MCF 10A (cell line): ENCODE measurements around the gene RCL1. TPM values are rescaled to one million over a fixed set of nuclear protein-coding genes. Genes with fewer than 3 reads are reported as not detected.

ENCODE experiments used
- BruUV-seq: library from RNA; stranded (reverse); fragments of 400-500 nt; replicated peaks from 2 replicates; lab custom pipeline; 2021; lab: Mats Ljungman, UMichigan
- CTCF ChIA-PET: fragments of 300-600 bp; sonication (Branson Sonifier 250); formaldehyde crosslinking; extraction: SDS; loops from one replicate; lab custom pipeline; 2021; ENCODE audit warnings: antibody characterized with exemption, inconsistent platforms; lab: Yijun Ruan, JAX
- POLR2A ChIA-PET: fragments of 300-600, 350-650 bp; sonication (Branson Sonifier 250); formaldehyde crosslinking; extraction: SDS; loops from one replicate; lab custom pipeline; 2020; ENCODE audit warnings: antibody characterized with exemption, inconsistent platforms; lab: Yijun Ruan, JAX
- DNase-seq: peaks from one replicate; pipeline ENCODE4 v3.0.0-alpha.2; 2018; ENCODE audit not compliant: unreplicated experiment
- H3K27ac Mint-ChIP-seq: one replicate; pipeline ENCODE4 v1.8.0; 2022; ENCODE audit warnings: mild to moderate bottlenecking, low read depth, mixed read lengths; ENCODE audit not compliant: unreplicated experiment
- H3K27me3 Mint-ChIP-seq: one replicate; pipeline ENCODE4 v1.8.0; 2022; ENCODE audit warnings: mixed read lengths; ENCODE audit not compliant: insufficient read depth, unreplicated experiment
- H3K36me3 Mint-ChIP-seq: one replicate; pipeline ENCODE4 v1.8.0; 2022; ENCODE audit warnings: mild to moderate bottlenecking, moderate library complexity, mixed read lengths; ENCODE audit not compliant: insufficient read depth, unreplicated experiment
- H3K4me1 Mint-ChIP-seq: one replicate; pipeline ENCODE4 v1.8.0; 2022; ENCODE audit warnings: mixed read lengths; ENCODE audit not compliant: insufficient read depth, unreplicated experiment
- H3K4me3 Mint-ChIP-seq: one replicate; pipeline ENCODE4 v1.8.0; 2022; ENCODE audit warnings: mild to moderate bottlenecking, moderate library complexity, mixed read lengths; ENCODE audit not compliant: unreplicated experiment
- H3K9me3 Mint-ChIP-seq: one replicate; pipeline ENCODE4 v1.8.0; 2022; ENCODE audit warnings: mixed read lengths; ENCODE audit not compliant: unreplicated experiment
- intact Hi-C: fragments of 100-400 bp; cut with micrococcal nuclease; formaldehyde crosslinking; loops from 2 replicates; pipeline ENCODE4 v1.14.1; 2022
- total RNA-seq: library from RNA; stranded (reverse); gene quantifications from 2 replicates; pipeline ENCODE4 v1.2.3, GENCODE V29; 2022
- TF ChIP-seq, protein P1 (sequence below): fragments of 200-600 bp; IDR thresholded peaks from one replicate; pipeline ENCODE4 v1.8.0; 2022; ENCODE audit warnings: antibody characterized with exemption, mild to moderate bottlenecking; ENCODE audit not compliant: unreplicated experiment

Gene RCL1
- total RNA-seq, 1 experiment from 2014 or later = 27.8 TPM

DNA sequence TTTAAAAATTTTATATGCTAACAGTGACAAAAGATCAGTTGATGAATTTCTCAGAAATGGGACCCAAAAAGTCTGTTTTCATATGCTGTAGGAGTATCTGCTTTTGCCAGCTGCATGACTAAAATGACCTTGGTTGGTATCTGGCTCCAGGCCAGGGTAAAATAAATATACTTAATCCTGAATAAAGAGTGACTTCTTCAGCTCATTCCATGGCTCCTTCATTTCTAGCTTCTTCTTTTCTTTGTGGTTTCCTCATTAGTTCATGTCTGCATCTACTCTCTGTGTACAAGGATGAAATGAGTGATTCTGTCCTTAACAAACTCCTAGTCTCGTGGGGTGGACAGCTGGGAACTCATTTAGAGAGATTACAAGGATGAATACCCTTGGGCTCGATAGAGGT lies 36.0 kb downstream of the RCL1 start:
- Mint-ChIP-seq H3K9me3 (no peaks in the 10 kb centered on the region), H3K36me3 (peaks cover 30% of the 10 kb centered on the region), H3K27ac (no peak overlapping the region), H3K4me3 (no peak overlapping the region), H3K4me1 (peaks cover 13% of the 10 kb centered on the region), H3K27me3 (no peaks in the 10 kb centered on the region)
- TF ChIP-seq, protein P1, sequence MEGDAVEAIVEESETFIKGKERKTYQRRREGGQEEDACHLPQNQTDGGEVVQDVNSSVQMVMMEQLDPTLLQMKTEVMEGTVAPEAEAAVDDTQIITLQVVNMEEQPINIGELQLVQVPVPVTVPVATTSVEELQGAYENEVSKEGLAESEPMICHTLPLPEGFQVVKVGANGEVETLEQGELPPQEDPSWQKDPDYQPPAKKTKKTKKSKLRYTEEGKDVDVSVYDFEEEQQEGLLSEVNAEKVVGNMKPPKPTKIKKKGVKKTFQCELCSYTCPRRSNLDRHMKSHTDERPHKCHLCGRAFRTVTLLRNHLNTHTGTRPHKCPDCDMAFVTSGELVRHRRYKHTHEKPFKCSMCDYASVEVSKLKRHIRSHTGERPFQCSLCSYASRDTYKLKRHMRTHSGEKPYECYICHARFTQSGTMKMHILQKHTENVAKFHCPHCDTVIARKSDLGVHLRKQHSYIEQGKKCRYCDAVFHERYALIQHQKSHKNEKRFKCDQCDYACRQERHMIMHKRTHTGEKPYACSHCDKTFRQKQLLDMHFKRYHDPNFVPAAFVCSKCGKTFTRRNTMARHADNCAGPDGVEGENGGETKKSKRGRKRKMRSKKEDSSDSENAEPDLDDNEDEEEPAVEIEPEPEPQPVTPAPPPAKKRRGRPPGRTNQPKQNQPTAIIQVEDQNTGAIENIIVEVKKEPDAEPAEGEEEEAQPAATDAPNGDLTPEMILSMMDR = no peak
- POLR2A ChIA-PET = interaction anchor here (2.1 kb wide), 1 partner anchor 13 kb away, joined by 5 read pairs; no protein-coding TSS in a partner anchor
- BruUV-seq = no TSS peak
- CTCF ChIA-PET = interaction anchor here (0.6 to 2.0 kb wide), 7 partner anchors 23 to 159 kb away, joined by 3 to 9 read pairs (median 6); no protein-coding TSS in a partner anchor
- intact Hi-C loops = no loop called here
- peak; percentile 26 for DNase-seq

DNA sequence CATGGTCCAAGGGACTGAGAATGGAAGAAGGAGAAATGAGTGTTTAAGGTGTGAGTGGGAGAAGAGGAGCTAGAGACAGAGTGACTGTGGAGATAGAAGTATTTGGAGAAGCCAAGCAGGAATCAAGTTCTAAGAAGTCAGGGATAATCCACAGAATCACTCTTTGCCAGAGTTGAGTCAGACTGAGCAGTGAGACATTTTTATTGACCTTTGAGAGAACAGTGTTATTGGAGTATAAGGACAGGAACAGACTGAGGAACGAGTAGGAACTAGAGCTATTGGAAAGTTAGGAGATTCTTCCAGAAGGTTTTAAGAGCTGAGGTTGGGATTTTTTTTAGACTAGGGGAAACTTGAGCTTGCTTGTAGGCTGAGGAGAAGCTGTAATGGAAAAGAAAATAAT lies 37.2 kb downstream of the RCL1 start:
- CTCF ChIA-PET = interaction anchor here (0.9 to 4.1 kb wide), 6 partner anchors 28 to 158 kb away, joined by 3 to 21 read pairs (median 4); no protein-coding TSS in a partner anchor
- peaks cover 35% of the 10 kb centered on the region for H3K36me3 Mint-ChIP-seq
- peaks cover 24% of the 10 kb centered on the region for H3K4me1 Mint-ChIP-seq
- intact Hi-C loops = loop anchor here (5.0 kb wide), 2 partner anchors 38 to 157 kb away; partner anchors contain the start of genes JAK2 and RCL1
- POLR2A ChIA-PET = interaction anchor here (0.9 to 2.1 kb wide), 2 partner anchors 15 to 36 kb away, joined by 3 to 5 read pairs; no protein-coding TSS in a partner anchor
- no peak overlapping the region for H3K4me3 Mint-ChIP-seq
- no peak for DNase-seq
- BruUV-seq = no TSS peak
- no peaks in the 10 kb centered on the region for H3K9me3 Mint-ChIP-seq
- no peaks in the 10 kb centered on the region for H3K27me3 Mint-ChIP-seq
- TF ChIP-seq, protein P1 = no peak
- no peak overlapping the region for H3K27ac Mint-ChIP-seq

DNA sequence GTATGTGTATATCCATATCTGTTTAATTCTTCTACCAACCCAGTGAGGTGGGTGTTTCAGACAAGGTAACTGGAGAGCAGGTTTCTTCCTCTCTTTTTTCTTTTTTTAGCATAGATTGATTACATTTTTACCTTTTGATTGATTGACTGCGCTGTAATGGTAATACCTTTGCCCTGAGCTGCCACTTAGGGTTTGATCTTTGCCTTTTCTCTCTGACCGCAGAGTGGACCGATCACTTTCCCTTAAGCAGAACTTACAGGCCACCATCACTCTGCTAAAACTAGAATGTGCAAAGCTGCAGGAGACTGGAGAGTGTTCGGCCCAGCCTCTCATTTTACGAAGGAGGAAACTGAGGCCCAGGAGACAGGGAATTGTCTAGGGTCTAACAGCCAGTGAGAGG lies 38.0 kb downstream of the RCL1 start:
- no peak overlapping the region for H3K4me3 Mint-ChIP-seq
- H3K9me3 Mint-ChIP-seq = no peaks in the 10 kb centered on the region
- BruUV-seq = no TSS peak
- intact Hi-C loops = loop anchor here (5.0 kb wide), 2 partner anchors 38 to 157 kb away; partner anchors contain the start of genes JAK2 and RCL1
- no peaks in the 10 kb centered on the region for H3K27me3 Mint-ChIP-seq
- H3K36me3 Mint-ChIP-seq = peaks cover 31% of the 10 kb centered on the region
- ChIA-PET CTCF (interaction anchor here (0.6 to 4.1 kb wide), 7 partner anchors 30 to 262 kb away, joined by 3 to 21 read pairs (median 4); no protein-coding TSS in a partner anchor), POLR2A (interaction anchor here (2.1 to 2.3 kb wide), 2 partner anchors 15 to 38 kb away, joined by 5 to 15 read pairs; partner anchors contain the start of gene RCL1)
- no peak overlapping the region for H3K27ac Mint-ChIP-seq
- peaks cover 31% of the 10 kb centered on the region for H3K4me1 Mint-ChIP-seq
- TF ChIP-seq, protein P1 = no peak
- DNase-seq = no peak

DNA sequence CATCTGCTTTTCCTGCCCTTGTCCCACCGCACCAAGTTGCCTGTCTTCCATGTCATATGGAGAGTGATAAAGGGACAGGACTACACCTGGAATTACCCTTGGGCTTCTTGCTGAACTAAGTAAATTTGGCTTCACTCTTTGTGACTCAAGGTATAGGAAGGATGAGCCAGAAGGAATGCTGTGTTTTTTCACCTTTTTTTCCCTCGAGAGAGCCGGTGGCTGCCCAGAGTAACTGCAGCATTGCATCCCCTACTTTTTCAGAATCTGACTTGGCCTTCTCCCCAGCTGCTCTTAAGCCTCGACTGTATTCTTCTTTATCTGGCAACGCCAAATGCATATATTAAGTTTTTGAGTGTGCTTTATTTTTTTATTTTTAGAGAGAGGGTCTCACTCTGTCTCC lies 38.4 kb downstream of the RCL1 start:
- ChIA-PET CTCF (interaction anchor here (0.7 to 4.1 kb wide), 8 partner anchors 30 to 157 kb away, joined by 3 to 21 read pairs (median 4); no protein-coding TSS in a partner anchor), POLR2A (interaction anchor here (2.3 kb wide), 1 partner anchor 38 kb away, joined by 15 read pairs; the partner anchor contains the start of gene RCL1)
- H3K9me3 Mint-ChIP-seq = no peaks in the 10 kb centered on the region
- DNase-seq = no peak
- no peak overlapping the region for H3K27ac Mint-ChIP-seq
- peaks cover 29% of the 10 kb centered on the region for H3K36me3 Mint-ChIP-seq
- intact Hi-C loops = loop anchor here (5.0 kb wide), 2 partner anchors 39 to 156 kb away; partner anchors contain the start of genes JAK2 and RCL1
- no TSS peak for BruUV-seq
- H3K4me1 Mint-ChIP-seq = peaks cover 34% of the 10 kb centered on the region
- no peak overlapping the region for H3K4me3 Mint-ChIP-seq
- TF ChIP-seq, protein P1 = no peak
- no peaks in the 10 kb centered on the region for H3K27me3 Mint-ChIP-seq
